Measurements from ENCODE around the gene PLEKHG3. TPM values are rescaled to one million over a fixed set of nuclear protein-coding genes. Genes with fewer than 3 reads are reported as not detected.

Gene PLEKHG3
- total and polyA plus RNA-seq, 7 experiments from 2014 or later = 0.17 to 43.6 (median 2.0) TPM

DNA sequence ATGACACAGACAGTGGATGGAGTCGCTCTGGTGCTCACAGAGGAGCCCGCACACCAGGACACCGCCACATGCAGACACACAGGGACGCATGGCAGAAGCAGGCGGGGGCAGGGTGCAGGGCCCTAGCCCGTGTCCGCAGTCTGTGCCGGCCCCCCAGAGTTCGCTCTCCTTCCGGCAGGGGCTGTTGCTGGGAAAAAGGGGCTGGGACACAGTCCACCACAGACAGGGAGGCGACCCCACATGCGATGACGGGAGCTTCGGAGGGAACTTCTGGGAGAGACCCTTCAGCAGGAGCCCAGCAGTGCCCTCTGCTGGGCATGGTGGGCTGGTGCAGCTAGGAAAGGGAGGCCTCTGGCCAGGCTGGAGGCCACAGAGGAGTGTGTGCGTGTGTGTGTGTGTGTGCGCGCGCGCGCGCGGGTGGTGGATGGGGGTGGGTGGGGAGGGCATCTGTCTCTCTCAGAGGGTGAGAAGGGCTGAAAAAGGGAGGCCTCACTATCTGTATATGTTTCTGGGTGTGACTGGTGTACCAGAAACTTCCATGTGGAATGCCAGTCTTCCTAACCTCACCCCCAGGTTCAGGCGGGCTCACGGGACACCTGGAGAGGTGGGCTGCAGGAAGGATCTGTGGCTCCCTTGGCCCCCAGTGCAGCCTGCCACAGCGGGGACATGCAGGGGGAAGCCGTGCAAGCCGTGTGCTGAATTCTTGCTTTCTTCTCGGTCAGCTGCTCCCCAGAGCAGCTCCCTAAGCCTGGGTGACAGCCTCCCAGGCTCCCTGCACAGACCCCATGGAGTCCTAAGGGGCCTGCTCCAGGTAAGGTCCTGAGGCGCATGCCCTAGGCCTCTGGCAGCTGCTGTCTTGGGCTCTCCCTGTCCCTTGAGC is 60.7 kb downstream of the PLEKHG3 start:
- ATAC-seq = peak; percentile 86
- H3K4me1 ChIP-seq (ENCODE audit: control insufficient read depth in 2 of 2, insufficient read depth in 2 of 2, low read length in 2 of 2) = peaks cover 0 to 31% of the 10 kb centered on the region in 2 donors
- no peaks in the 10 kb centered on the region for H3K36me3 Mint-ChIP-seq
- H3K4me3 ChIP-seq (ENCODE audit: low read length) = peak overlapping the region; percentile 39
- intact Hi-C loops (cut with micrococcal nuclease) = loop anchor here (1.0 to 5.0 kb wide), 8 partner anchors 56 to 421 kb away; partner anchors contain the start of gene HSPA2 (in 1 of the 2)
- H3K36me3 ChIP-seq (ENCODE audit: control insufficient read depth in 2 of 3, insufficient read depth in 3 of 3, low read length in 3 of 3) = no peaks in the 10 kb centered on the region
- peak overlapping the region in 3 of 9 donors; percentile 48 to 62 (median 49) for H3K27ac Mint-ChIP-seq
- H3K27me3 ChIP-seq (ENCODE audit: control insufficient read depth in 2 of 2, insufficient read depth in 2 of 2, low read length in 2 of 2) = no peaks in the 10 kb centered on the region
- peak; percentile 33 to 71 (median 59) for DNase-seq
- no peaks in the 10 kb centered on the region for H3K9me3 ChIP-seq (ENCODE audit: control insufficient read depth in 2 of 3, low read length in 3 of 3)
- peaks cover 0 to 21% (median 0%) of the 10 kb centered on the region in 5 donors for H3K27me3 Mint-ChIP-seq
- H3K4me1 Mint-ChIP-seq = peaks cover 2 to 44% (median 23%) of the 10 kb centered on the region in 7 donors
- POLR2A ChIA-PET = interaction anchor here (0.6 kb wide), 2 partner anchors 48 to 207 kb away, joined by 3 to 4 read pairs; partner anchors contain the start of gene RAB15
- H3K4me3 Mint-ChIP-seq = peak overlapping the region in 9 of 10 donors; percentile 36 to 78 (median 65)
- CTCF ChIA-PET = interaction anchor here (0.6 to 2.5 kb wide), 8 partner anchors 14 to 421 kb away, joined by 3 to 19 read pairs (median 3); no protein-coding TSS in a partner anchor
- no peak overlapping the region for H3K27ac ChIP-seq (ENCODE audit: low read depth, low read length)
- H3K9me3 Mint-ChIP-seq = no peaks in the 10 kb centered on the region

DNA sequence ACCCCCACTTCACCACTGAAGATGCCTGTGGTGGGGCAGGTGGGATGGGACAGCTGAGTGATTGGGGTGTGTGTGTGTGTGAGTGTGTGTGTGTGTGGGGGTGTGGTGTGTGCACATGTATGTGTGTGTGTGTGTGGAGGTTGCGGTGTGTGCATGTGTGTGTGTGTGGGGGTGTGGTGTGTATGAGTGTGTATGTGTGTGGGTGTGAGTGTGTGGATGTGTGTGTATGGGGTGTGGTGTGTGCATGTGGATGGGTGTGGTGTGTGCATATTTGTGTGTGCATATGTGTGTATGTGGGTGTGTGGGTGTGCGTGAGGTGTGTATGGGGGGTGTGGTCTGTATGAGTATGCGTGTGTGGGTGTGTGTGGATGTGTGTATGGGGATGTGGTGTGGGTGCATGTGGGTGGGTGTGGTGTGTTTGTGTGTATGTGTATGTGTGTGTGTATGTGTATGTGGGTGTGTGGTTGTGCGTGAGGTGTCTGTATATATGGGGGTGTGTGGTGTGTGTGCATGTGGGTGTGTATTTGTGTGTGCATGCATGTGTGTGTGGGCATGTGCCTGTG is 61.6 kb downstream of the PLEKHG3 start:
- H3K4me3 Mint-ChIP-seq = no peak overlapping the region
- H3K27me3 Mint-ChIP-seq = peaks cover 0 to 17% (median 0%) of the 10 kb centered on the region in 5 donors
- no peak overlapping the region for H3K4me3 ChIP-seq (ENCODE audit: low read length)
- H3K36me3 ChIP-seq (ENCODE audit: control insufficient read depth in 2 of 3, insufficient read depth in 3 of 3, low read length in 3 of 3) = no peaks in the 10 kb centered on the region
- H3K9me3 ChIP-seq (ENCODE audit: control insufficient read depth in 2 of 3, low read length in 3 of 3) = no peaks in the 10 kb centered on the region
- H3K27ac ChIP-seq (ENCODE audit: low read depth, low read length) = no peak overlapping the region
- H3K4me1 ChIP-seq (ENCODE audit: control insufficient read depth in 2 of 2, insufficient read depth in 2 of 2, low read length in 2 of 2) = peaks cover under 1 to 24% of the 10 kb centered on the region in 2 donors
- H3K9me3 Mint-ChIP-seq = no peaks in the 10 kb centered on the region
- DNase-seq (no peak), ATAC-seq (no peak)
- intact Hi-C loops (cut with micrococcal nuclease) = loop anchor here (2.0 kb wide), 2 partner anchors 57 to 217 kb away; no protein-coding TSS in a partner anchor
- CTCF ChIA-PET = interaction anchor here (1.0 to 2.5 kb wide), 4 partner anchors 13 to 126 kb away, joined by 3 to 19 read pairs (median 6); no protein-coding TSS in a partner anchor
- peaks cover 9 to 36% (median 25%) of the 10 kb centered on the region in 7 donors for H3K4me1 Mint-ChIP-seq
- H3K27me3 ChIP-seq (ENCODE audit: control insufficient read depth in 2 of 2, insufficient read depth in 2 of 2, low read length in 2 of 2) = no peaks in the 10 kb centered on the region
- peak overlapping the region in 1 of 9 donors; percentile 9 for H3K27ac Mint-ChIP-seq
- POLR2A ChIA-PET = no interaction called here
- no peaks in the 10 kb centered on the region for H3K36me3 Mint-ChIP-seq

- no peaks in the 10 kb centered on the region for H3K36me3 ChIP-seq (ENCODE audit: control insufficient read depth in 2 of 3, insufficient read depth in 3 of 3, low read length in 3 of 3)
- H3K9me3 ChIP-seq (ENCODE audit: control insufficient read depth in 2 of 3, low read length in 3 of 3) = no peaks in the 10 kb centered on the region
- no peak overlapping the region for H3K4me3 ChIP-seq (ENCODE audit: low read length)
- DNase-seq = no peak
- ChIA-PET POLR2A (no interaction called here), CTCF (no interaction called here)
- intact Hi-C loops (cut with micrococcal nuclease) = no loop called here
- H3K27me3 ChIP-seq (ENCODE audit: control insufficient read depth in 2 of 2, insufficient read depth in 2 of 2, low read length in 2 of 2) = no peaks in the 10 kb centered on the region
- H3K27ac ChIP-seq (ENCODE audit: low read depth, low read length) = no peak overlapping the region
- Mint-ChIP-seq H3K36me3 (no peaks in the 10 kb centered on the region), H3K9me3 (no peaks in the 10 kb centered on the region), H3K27ac (peak overlapping the region in 1 of 9 donors; percentile 37), H3K4me1 (peaks cover 14 to 40% (median 27%) of the 10 kb centered on the region in 7 donors), H3K4me3 (no peak overlapping the region), H3K27me3 (peaks cover 0 to 9% (median 0%) of the 10 kb centered on the region in 5 donors)
- ATAC-seq = no peak
- peaks cover 8 to 25% of the 10 kb centered on the region in 2 donors for H3K4me1 ChIP-seq (ENCODE audit: control insufficient read depth in 2 of 2, insufficient read depth in 2 of 2, low read length in 2 of 2)
Measured at GRCh38 chr14:64766430-64767151, 62.4 kb downstream of the PLEKHG3 start.

- H3K27ac Mint-ChIP-seq = no peak overlapping the region
- H3K27me3 ChIP-seq (ENCODE audit: control insufficient read depth in 2 of 2, insufficient read depth in 2 of 2, low read length in 2 of 2) = no peaks in the 10 kb centered on the region
- H3K4me1 Mint-ChIP-seq = peaks cover 13 to 41% (median 28%) of the 10 kb centered on the region in 7 donors
Measured at GRCh38 chr14:64767215-64767964, 63.2 kb downstream of the PLEKHG3 start.

GRCh38 chr14:64768401-64769095 is 64.3 kb downstream of the PLEKHG3 start:
- Mint-ChIP-seq H3K4me3 (no peak overlapping the region), H3K27ac (no peak overlapping the region), H3K9me3 (no peaks in the 10 kb centered on the region), H3K27me3 (no peaks in the 10 kb centered on the region), H3K36me3 (no peaks in the 10 kb centered on the region), H3K4me1 (peaks cover 13 to 37% (median 25%) of the 10 kb centered on the region in 7 donors)
- Histone ChIP-seq H3K9me3 (ENCODE audit: control insufficient read depth in 2 of 3, low read length in 3 of 3) (no peaks in the 10 kb centered on the region), H3K27ac (ENCODE audit: low read depth, low read length) (no peak overlapping the region), H3K36me3 (ENCODE audit: control insufficient read depth in 2 of 3, insufficient read depth in 3 of 3, low read length in 3 of 3) (no peaks in the 10 kb centered on the region), H3K4me1 (ENCODE audit: control insufficient read depth in 2 of 2, insufficient read depth in 2 of 2, low read length in 2 of 2) (peaks cover 13% of the 10 kb centered on the region in 2 donors), H3K4me3 (ENCODE audit: low read length) (no peak overlapping the region), H3K27me3 (ENCODE audit: control insufficient read depth in 2 of 2, insufficient read depth in 2 of 2, low read length in 2 of 2) (no peaks in the 10 kb centered on the region)
- intact Hi-C loops (cut with micrococcal nuclease) = no loop called here
- CTCF ChIA-PET = interaction anchor here (1.6 kb wide), 1 partner anchor 98 kb away, joined by 4 read pairs; no protein-coding TSS in a partner anchor
- POLR2A ChIA-PET = no interaction called here
- ATAC-seq (no peak), DNase-seq (no peak)

More at GRCh38 chr14:64767215-64767964, 63.2 kb downstream of the PLEKHG3 start:
- Mint-ChIP-seq H3K36me3 (no peaks in the 10 kb centered on the region), H3K9me3 (no peaks in the 10 kb centered on the region), H3K27me3 (peaks cover 0 to 4% (median 0%) of the 10 kb centered on the region in 5 donors), H3K4me3 (no peak overlapping the region)
- peaks cover 13 to 18% of the 10 kb centered on the region in 2 donors for H3K4me1 ChIP-seq (ENCODE audit: control insufficient read depth in 2 of 2, insufficient read depth in 2 of 2, low read length in 2 of 2)
- no peaks in the 10 kb centered on the region for H3K36me3 ChIP-seq (ENCODE audit: control insufficient read depth in 2 of 3, insufficient read depth in 3 of 3, low read length in 3 of 3)
- DNase-seq (no peak), ATAC-seq (no peak)
- intact Hi-C loops (cut with micrococcal nuclease) = no loop called here
- H3K4me3 ChIP-seq (ENCODE audit: low read length) = no peak overlapping the region
- ChIA-PET POLR2A (no interaction called here), CTCF (interaction anchor here (1.6 kb wide), 1 partner anchor 97 kb away, joined by 4 read pairs; no protein-coding TSS in a partner anchor)
- no peak overlapping the region for H3K27ac ChIP-seq (ENCODE audit: low read depth, low read length)
- no peaks in the 10 kb centered on the region for H3K9me3 ChIP-seq (ENCODE audit: control insufficient read depth in 2 of 3, low read length in 3 of 3)

All from naive thymus-derived CD4-positive, alpha-beta T cell (primary cell).